Neural crest cell (in vitro differentiated cells): ENCODE measurements around the gene ITGB2. TPM values are rescaled to one million over a fixed set of nuclear protein-coding genes. Genes with fewer than 3 reads are reported as not detected.

Source experiments
- DNase-seq: peaks from one replicate; pipeline ENCODE4 v3.0.0; 2021; ENCODE audit warnings: low read depth, mixed read lengths, low spot score
- H3K27ac Mint-ChIP-seq: one replicate; pipeline ENCODE4 v1.8.0; 2021; ENCODE audit warnings: mild to moderate bottlenecking, mixed read lengths; ENCODE audit not compliant: unreplicated experiment
- H3K27me3 Mint-ChIP-seq: 2 replicates; pipeline ENCODE4 v1.8.0; 2021; ENCODE audit warnings: low read depth, mild to moderate bottlenecking, mixed read lengths
- H3K36me3 Mint-ChIP-seq: 2 replicates; pipeline ENCODE4 v1.8.0; 2021; ENCODE audit warnings: low read depth, mild to moderate bottlenecking, mixed read lengths
- H3K4me1 Mint-ChIP-seq: 2 replicates; pipeline ENCODE4 v1.8.0; 2021; ENCODE audit warnings: mixed read lengths
- H3K4me3 Mint-ChIP-seq: one replicate; pipeline ENCODE4 v1.8.0; 2021; ENCODE audit warnings: mild to moderate bottlenecking, mixed read lengths
- H3K9me3 Mint-ChIP-seq: 2 replicates; pipeline ENCODE4 v1.8.0; 2021; ENCODE audit warnings: mixed read lengths
- CTCF ChIP-seq: fragments of 200-600 bp; sonication (generic); conservative IDR thresholded peaks from 2 replicates; pipeline ENCODE4 v1.5.0; 2021; ENCODE audit warnings: antibody characterized with exemption, mild to moderate bottlenecking
- total RNA-seq: library from RNA; stranded (reverse); gene quantifications from 2 replicates; pipeline ENCODE4 v1.2.1, GENCODE V29; 2021

ITGB2 gene
- total RNA-seq, 1 donor from 2014 or later, result 0.89 TPM

GRCh38 chr21:44896561-44897286 lies 24.0 kb downstream of the ITGB2 start:
- no peak for TF ChIP-seq CTCF
- Mint-ChIP-seq H3K9me3 (no peaks in the 10 kb centered on the region), H3K4me1 (no peaks in the 10 kb centered on the region), H3K4me3 (no peak overlapping the region), H3K27me3 (peaks cover 11% of the 10 kb centered on the region), H3K27ac (no peak overlapping the region), H3K36me3 (no peaks in the 10 kb centered on the region)
- DNase-seq, result no peak

- no peaks in the 10 kb centered on the region for H3K4me1 Mint-ChIP-seq
These were observed 24.8 kb downstream of the ITGB2 start for GRCh38 chr21:44895859-44896258.

GRCh38 chr21:44894687-44895302 lies 25.9 kb downstream of the ITGB2 start:
- Mint-ChIP-seq H3K27ac (no peak overlapping the region), H3K27me3 (peaks cover 11% of the 10 kb centered on the region), H3K36me3 (no peaks in the 10 kb centered on the region), H3K4me3 (no peak overlapping the region), H3K4me1 (no peaks in the 10 kb centered on the region), H3K9me3 (no peaks in the 10 kb centered on the region)
- no peak for TF ChIP-seq CTCF
- DNase-seq, result no peak

More at GRCh38 chr21:44895859-44896258, 24.8 kb downstream of the ITGB2 start:
- H3K9me3 Mint-ChIP-seq, result no peaks in the 10 kb centered on the region
- H3K36me3 Mint-ChIP-seq, result no peaks in the 10 kb centered on the region
- H3K27me3 Mint-ChIP-seq, result peaks cover 11% of the 10 kb centered on the region
- H3K4me3 Mint-ChIP-seq, result no peak overlapping the region
- H3K27ac Mint-ChIP-seq, result no peak overlapping the region
- no peak for DNase-seq
- TF ChIP-seq CTCF, result no peak

- TF ChIP-seq CTCF, result no peak
- peaks cover 11% of the 10 kb centered on the region for H3K27me3 Mint-ChIP-seq
- no peaks in the 10 kb centered on the region for H3K4me1 Mint-ChIP-seq
- no peaks in the 10 kb centered on the region for H3K9me3 Mint-ChIP-seq
- no peak for DNase-seq
- no peaks in the 10 kb centered on the region for H3K36me3 Mint-ChIP-seq
- no peak overlapping the region for H3K4me3 Mint-ChIP-seq
- no peak overlapping the region for H3K27ac Mint-ChIP-seq
These were observed 26.6 kb downstream of the ITGB2 start for GRCh38 chr21:44893948-44894656.

- Mint-ChIP-seq H3K9me3 (no peaks in the 10 kb centered on the region), H3K4me1 (no peaks in the 10 kb centered on the region), H3K27me3 (peaks cover 8% of the 10 kb centered on the region), H3K36me3 (no peaks in the 10 kb centered on the region), H3K4me3 (no peak overlapping the region), H3K27ac (no peak overlapping the region)
- no peak for DNase-seq
- TF ChIP-seq CTCF, result no peak
These were observed 27.5 kb downstream of the ITGB2 start for GRCh38 chr21:44893278-44893556.
